NCI-H1436 treated with DMSO at 0.1 percent for 48 hours (cell line): ENCODE measurements around the gene GUCA2A.

Experiments
- DNase-seq: peaks from one replicate; lab custom pipeline; 2025; lab: John Stamatoyannopoulos, UW

GUCA2A gene

GRCh38 chr1:42176902-42177519 is 12.5 kb upstream of the GUCA2A start:
- DNase-seq, result no peak

- no peak for DNase-seq
These were observed 10.9 kb upstream of the GUCA2A start for GRCh38 chr1:42175314-42176054.

DNA sequence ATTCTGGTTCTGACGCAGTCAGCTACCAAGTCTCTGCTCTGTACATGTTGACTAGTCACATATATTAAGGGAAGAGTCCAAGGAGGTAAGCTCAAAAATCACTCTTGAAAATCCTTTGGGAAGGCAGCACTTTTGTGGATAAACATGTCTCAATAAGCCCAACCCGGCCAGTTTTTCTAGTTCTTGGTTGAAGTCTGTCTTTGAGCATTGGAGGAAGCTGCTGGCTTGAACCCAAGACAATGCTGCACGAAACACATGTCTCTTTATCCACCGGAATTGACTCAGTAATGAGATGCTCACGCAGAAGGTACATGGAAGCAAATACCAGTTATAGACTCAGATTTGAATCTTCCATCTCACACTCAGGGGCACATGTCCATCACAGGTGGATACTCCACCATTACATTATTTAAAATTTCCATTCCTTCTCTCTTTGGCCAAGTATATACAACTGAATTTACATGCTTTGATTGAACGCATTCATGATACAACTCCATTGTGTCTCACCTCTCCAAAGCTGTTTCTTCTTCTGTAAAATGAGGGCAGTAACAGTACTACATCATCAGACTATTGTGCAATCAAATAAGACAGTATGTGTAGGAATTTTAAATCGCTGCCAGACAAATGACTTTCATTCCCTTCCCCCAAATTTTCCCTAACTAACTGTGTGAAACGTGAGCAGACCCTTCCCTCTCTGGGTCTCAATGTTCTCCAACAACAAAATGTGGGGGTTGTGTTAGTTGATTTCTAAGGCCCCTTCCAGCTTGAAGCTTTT is 9.6 kb upstream of the GUCA2A start:
- DNase-seq, result no peak

DNA sequence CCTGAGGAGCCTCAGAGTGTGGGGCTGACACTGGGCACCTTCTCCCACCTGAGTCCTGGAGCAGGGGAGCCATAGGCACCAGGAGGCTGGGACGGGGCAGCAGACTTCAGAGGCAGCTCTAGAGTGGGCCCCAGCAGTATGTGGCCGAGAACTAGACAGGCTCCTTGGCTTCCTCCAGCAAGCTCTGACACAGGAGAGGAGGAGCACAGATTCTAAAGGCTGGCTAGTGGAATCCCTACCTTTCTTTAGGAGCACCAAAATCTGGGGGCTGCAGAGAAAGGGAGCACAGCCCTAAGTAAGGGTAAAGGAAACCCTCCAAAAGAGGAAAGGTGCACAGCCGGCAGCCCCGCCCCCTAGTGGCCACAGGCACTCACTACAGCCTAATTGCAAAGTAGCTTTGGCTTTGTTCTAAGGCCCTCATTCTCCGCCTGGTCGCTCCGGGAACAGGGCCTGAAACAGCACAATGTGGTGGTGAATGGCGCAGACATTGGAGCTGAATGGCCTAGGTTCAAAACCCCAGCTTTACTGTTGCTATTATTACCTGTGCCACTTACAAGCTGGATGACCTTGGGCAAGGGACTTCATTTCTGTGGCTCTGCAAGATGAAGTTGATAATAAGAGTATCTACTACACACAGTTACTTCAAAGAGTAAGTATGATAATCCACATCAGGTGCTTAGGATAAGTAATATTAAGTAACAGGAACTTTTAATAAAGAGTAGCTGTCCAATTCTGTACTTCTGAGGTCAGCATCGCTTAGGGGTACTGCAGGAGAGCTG is 8.8 kb upstream of the GUCA2A start:
- no peak for DNase-seq

- DNase-seq, result no peak
These were observed 8.0 kb upstream of the GUCA2A start for GRCh38 chr1:42172381-42173133.

DNA sequence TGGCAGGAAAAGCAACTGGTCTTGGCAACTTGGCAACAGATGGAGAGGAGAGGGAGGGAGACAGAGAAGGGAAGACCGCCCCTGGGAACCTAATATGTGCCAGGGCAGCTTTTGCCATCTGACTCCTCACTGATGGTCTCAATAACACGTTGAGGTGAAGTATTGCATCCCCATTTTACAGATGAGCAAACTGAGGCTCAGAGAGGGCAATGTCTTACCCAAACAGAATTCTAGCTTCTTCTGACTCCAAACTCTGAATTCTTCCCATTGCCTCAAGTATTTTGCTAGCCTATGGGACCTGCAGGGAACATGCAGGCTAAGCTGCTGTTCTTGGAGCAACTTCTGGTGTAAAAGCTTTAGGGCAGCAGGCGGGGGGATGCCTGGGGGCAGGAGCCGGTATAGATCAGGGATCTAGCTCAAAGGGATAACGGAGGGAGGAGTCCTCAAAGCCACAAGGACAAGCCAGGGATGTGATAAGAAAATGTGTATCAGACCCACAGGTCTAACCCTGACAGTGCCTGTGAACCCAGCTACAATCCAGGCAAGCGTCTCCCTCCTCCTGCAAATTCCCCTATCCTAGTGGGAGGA is 7.2 kb upstream of the GUCA2A start:
- no peak for DNase-seq

DNA sequence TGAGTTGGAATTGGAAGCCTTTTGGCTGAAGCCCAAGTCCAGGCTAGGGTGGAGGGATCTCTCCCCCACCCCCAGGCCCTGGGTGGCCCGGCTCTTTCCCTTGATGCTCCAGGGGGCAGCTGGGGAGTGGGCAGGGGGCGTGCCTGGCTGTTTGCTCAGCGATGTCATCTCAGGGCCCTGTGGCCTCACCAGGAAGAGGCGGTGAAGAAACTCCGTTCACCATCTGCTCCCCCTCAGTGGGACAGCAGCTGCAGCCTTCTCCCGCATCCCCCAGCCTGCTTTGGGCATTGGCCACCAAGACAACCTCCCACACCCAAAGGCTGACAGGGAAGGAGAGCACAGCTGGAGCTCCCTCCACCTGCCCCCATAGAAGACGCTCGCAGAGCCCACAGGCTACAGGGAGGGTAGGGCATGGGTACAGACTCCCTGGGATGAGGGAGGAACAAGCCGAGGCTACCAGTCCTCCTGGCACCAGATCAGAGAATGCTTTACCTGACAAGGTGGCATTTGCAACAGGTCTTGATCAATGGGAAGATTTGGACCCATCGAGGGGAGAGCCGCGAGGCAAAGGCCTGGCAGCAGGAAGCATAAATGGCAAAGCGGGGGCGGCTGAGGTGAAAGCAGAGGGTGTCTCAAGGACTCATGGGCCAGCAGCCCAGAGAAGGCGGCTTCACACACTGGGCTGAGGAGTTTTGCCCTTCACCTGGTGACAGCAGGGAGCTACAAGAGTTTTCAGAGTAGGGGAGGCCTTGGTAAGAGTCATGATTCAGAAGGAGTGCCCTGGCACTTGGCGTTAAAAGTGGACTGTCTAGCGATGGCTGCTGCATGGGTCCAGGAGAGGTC is 6.5 kb upstream of the GUCA2A start:
- DNase-seq, result no peak

DNA sequence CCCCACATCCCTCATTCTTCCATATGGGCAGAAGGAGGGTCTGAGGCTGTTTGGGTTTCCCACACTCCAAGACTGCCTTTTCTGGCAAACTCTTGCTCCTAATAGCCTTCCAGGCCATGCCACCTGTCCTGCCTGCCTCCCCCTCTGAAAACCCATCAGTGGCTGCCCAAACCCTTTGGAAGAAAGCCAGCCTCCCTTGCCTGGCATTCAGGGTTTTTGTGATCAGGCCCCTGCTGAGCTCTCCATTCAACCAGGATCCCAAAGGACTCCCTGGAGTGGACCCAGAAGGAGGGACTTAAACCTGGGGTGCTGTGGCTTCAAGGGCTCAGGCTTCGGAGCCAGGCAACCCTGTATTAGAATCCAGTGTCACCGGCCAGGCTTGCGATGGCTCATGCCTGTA is 4.2 kb upstream of the GUCA2A start:
- no peak for DNase-seq

DNA sequence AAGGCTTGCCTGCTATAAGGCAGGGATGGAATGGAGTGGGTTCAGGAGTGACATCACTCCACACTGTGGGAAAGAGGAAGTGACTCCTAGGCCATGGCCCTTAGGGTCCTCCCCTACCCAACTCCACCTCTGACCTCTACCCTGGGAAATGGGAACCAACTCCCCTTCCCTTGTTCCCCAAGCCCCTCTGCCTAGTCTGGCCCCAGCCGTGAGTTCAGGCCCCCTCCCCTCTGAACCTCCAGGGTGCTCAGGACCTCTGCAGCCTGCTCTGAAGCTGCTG is 3.8 kb upstream of the GUCA2A start:
- no peak for DNase-seq

- DNase-seq, result no peak
These were observed 3.3 kb upstream of the GUCA2A start for GRCh38 chr1:42167611-42168390.

DNA sequence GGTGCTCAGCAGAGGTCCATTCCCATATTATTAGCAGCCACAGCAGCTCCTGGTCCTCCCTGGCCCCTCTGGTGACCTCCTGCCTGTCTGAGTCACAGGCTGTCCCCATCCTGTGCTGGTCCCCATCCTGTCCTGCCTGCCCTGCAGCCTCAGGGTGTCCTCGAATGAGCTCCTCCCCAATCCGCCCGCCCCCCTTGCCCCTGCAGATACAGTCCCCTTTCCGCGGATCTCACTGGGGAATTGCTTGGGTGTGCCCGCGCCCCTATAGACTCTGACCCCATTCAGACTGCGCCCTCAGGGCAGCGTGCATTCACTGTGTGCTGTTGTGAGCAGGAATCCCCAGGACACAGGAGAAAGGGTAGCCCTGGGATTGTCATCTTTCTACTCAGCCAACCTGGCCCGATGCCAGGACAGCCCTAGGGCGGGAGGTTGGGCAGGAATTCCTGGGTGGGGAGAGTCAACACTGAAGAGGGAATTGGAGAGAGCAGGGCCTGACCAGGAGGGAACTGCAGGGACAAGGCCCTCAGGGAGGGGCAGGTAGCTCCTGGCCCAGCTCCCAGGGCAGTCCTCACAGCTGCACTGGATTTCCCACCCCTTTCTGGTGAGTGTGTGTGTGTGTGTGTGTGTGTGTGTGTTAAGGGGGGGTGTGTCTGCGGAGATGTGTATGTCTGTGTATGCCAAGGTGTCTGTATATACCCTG is 1.1 kb upstream of the GUCA2A start:
- no peak for DNase-seq

GRCh38 chr1:42163536-42164503 is 725 bp downstream of the GUCA2A start:
- DNase-seq, result no peak

GRCh38 chr1:42163114-42163513 is 1.4 kb downstream of the GUCA2A start:
- DNase-seq, result no peak

- DNase-seq, result no peak
These were observed 2.4 kb downstream of the GUCA2A start for GRCh38 chr1:42162181-42162580.

GRCh38 chr1:42158189-42158588 is 6.4 kb downstream of the GUCA2A start:
- no peak for DNase-seq

DNA sequence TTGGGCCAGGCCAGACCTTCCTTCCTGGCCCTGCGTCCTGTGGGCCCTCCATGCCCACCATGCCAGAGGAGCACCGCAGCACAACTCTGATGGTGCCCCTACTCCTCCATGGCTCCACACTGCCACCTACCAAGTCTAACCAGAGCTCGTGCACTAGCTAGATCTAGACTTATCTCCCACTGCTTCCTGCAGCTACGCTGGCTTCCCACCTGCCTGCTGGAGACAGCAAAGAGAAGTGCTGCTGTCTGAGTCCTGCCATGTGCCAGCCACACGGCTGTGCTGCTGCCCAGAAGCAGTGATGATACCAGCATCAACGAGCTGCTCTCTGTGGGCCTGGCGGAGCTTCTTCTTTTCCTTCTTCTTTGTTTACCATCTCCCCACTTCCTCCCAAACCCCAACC is 6.9 kb downstream of the GUCA2A start:
- no peak for DNase-seq

- DNase-seq, result no peak
These were observed 9.2 kb downstream of the GUCA2A start for GRCh38 chr1:42155362-42155761.

DNA sequence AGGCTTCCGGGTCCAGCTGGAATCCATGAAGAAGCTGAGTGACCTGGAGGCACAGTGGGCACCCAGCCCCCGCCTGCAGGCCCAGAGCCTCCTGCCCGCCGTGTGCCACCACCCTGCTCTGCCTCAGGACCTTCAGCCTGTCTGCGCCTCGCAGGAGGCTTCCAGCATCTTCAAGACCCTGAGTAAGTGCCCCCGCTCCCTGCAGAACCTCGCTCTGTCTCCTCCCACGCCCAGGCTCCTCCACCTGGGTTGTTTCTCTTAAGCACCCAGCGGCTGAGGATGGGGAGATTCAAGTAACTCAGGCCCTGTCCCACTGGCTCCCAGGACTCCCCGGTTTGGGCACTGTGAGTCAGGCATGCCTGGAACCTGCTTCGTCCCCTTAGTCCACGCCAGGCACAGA is 9.9 kb downstream of the GUCA2A start:
- no peak for DNase-seq
